GM12878 (cell line): Measurements from ENCODE around the gene NBPF15. TPM values are rescaled to one million over a fixed set of nuclear protein-coding genes. Genes with fewer than 3 reads are reported as not detected.
"Not testable (repeated sequence)": the region's sequence is repeated elsewhere in the genome, so short reads cannot be mapped to it uniquely, and the experiment has no call there.

Source experiments
- ATAC-seq: fragments of 200-7000 bp; cut with Tn5 transposase; 3 replicates; pipeline ENCODE4 v1.9.1; 2020; ENCODE audit warnings: mild to moderate bottlenecking, moderate library complexity
- BruUV-seq: library from RNA; stranded (reverse); fragments of 400-500 nt; replicated peaks from 2 replicates; lab custom pipeline; 2021; lab: Mats Ljungman, UMichigan
- CTCF ChIA-PET: fragments of 300-600 bp; sonication (Branson Sonifier 250); formaldehyde crosslinking; extraction: SDS; loops from one replicate; lab custom pipeline; 2021; ENCODE audit warnings: inconsistent platforms; lab: Yijun Ruan, JAX
- POLR2A ChIA-PET: fragments of 350-600 bp; formaldehyde crosslinking; extraction: SDS; loops from one replicate; lab custom pipeline; 2021; ENCODE audit warnings: inconsistent platforms; lab: Charles Lee
- RAD21 ChIA-PET: fragments of 300-600 bp; sonication (Branson Sonifier 250); formaldehyde crosslinking; loops from one replicate; lab custom pipeline; 2023; ENCODE audit warnings: antibody characterized with exemption; ENCODE audit not compliant: unreplicated experiment; lab: Charles Lee
- SMC1A ChIA-PET: fragments of 300-600 bp; sonication (Branson Sonifier 250); formaldehyde crosslinking; loops from one replicate; lab custom pipeline; 2023; ENCODE audit not compliant: unreplicated experiment, uncharacterized antibody; lab: Charles Lee
- DNase-seq: peaks from one replicate; pipeline ENCODE4 v3.0.0-alpha.2; 2011; ENCODE audit warnings: low read depth, low spot score
- FAIRE-seq: peaks from 3 replicates; lab custom pipeline; 2011; peaks lifted over from hg19 to GRCh38; lab: Jason Lieb, UNC
- H2AFZ ChIP-seq: 2 replicates; pipeline ENCODE4 v1.6.0; 2011; ENCODE audit warnings: low read depth, low read length, control low read depth; ENCODE audit not compliant: control insufficient read depth
- H3K27ac ChIP-seq: 2 replicates; pipeline ENCODE4 v1.5.1; 2011; ENCODE audit warnings: control low read depth; ENCODE audit not compliant: control insufficient read depth, insufficient read depth
- H3K27me3 ChIP-seq, 2 experiments: replicated peaks in 1 of 2; 2 replicates each; pipeline versions ENCODE4 v1.6.0 to v1.6.1; 2011; ENCODE audit warnings: low read length in 1 of 2; ENCODE audit not compliant: control insufficient read depth in 2 of 2, insufficient read depth in 2 of 2
- H3K36me3 ChIP-seq, 2 experiments: 2 replicates each; pipeline ENCODE4 v1.5.1; 2011; ENCODE audit warnings: low read length in 1 of 2; ENCODE audit not compliant: control insufficient read depth in 2 of 2, insufficient read depth in 2 of 2
- H3K4me1 ChIP-seq: 2 replicates; pipeline ENCODE4 v1.6.1; 2011; ENCODE audit warnings: mild to moderate bottlenecking, low read length, moderate library complexity, mixed read lengths; ENCODE audit not compliant: control insufficient read depth, insufficient read depth
- H3K4me2 ChIP-seq: 2 replicates; pipeline ENCODE4 v1.6.0; 2011; ENCODE audit warnings: control low read depth; ENCODE audit not compliant: control insufficient read depth, insufficient read depth
- H3K4me3 ChIP-seq: fragments of 200-600 bp; sonication (generic); 2 replicates; pipeline ENCODE4 v1.5.1; 2016
- H3K79me2 ChIP-seq: 2 replicates; pipeline ENCODE4 v1.6.0; 2011; ENCODE audit warnings: low read length; ENCODE audit not compliant: control insufficient read depth, insufficient read depth
- H3K9ac ChIP-seq: 2 replicates; pipeline ENCODE4 v1.8.0; 2011; ENCODE audit warnings: low read length, control low read depth, mixed read lengths; ENCODE audit not compliant: control insufficient read depth, insufficient read depth
- H3K9me3 ChIP-seq: replicated peaks from 3 replicates; pipeline ENCODE4 v1.5.1; 2011; ENCODE audit warnings: mild to moderate bottlenecking, low read length; ENCODE audit not compliant: control insufficient read depth, insufficient read depth
- H4K20me1 ChIP-seq: 2 replicates; pipeline ENCODE4 v1.6.0; 2011; ENCODE audit not compliant: control insufficient read depth, insufficient read depth
- ATF7 ChIP-seq: fragments of 450-650 bp; IDR thresholded peaks from 2 replicates; pipeline ENCODE4 v1.6.1; 2016; ENCODE audit warnings: low read depth, mild to moderate bottlenecking
- CREB1 ChIP-seq: IDR thresholded peaks from 2 replicates; pipeline ENCODE4 v1.6.1; 2012; ENCODE audit warnings: low read depth, mild to moderate bottlenecking, inconsistent platforms
- CREM ChIP-seq: IDR thresholded peaks from 2 replicates; pipeline ENCODE4 v1.6.1; 2014; ENCODE audit warnings: antibody characterized with exemption, low read depth
- DPF2 ChIP-seq: fragments of 450-650 bp; IDR thresholded peaks from 2 replicates; pipeline ENCODE4 v1.6.1; 2017; ENCODE audit warnings: mild to moderate bottlenecking
- GABPA ChIP-seq: IDR thresholded peaks from 2 replicates; pipeline ENCODE4 v1.6.1; 2014; ENCODE audit warnings: antibody characterized with exemption, low read depth, mild to moderate bottlenecking, inconsistent platforms
- HCFC1 ChIP-seq: fragments of 150-350 bp; IDR thresholded peaks from 2 replicates; pipeline ENCODE4 v1.6.1; 2014; ENCODE audit warnings: low read length
- LARP7 ChIP-seq: fragments of 450-650 bp; IDR thresholded peaks from 2 replicates; pipeline ENCODE4 v1.6.1; 2017; ENCODE audit warnings: mild to moderate bottlenecking
- NR2C1 ChIP-seq: fragments of 450-650 bp; IDR thresholded peaks from 2 replicates; pipeline ENCODE4 v1.6.1; 2017; ENCODE audit warnings: antibody characterized with exemption, mild to moderate bottlenecking, moderate library complexity
- PKNOX1 ChIP-seq: fragments of 450-650 bp; IDR thresholded peaks from 2 replicates; pipeline ENCODE4 v1.6.1; 2016; ENCODE audit warnings: mild to moderate bottlenecking
- SP1 ChIP-seq: IDR thresholded peaks from one replicate; pipeline ENCODE4 v1.6.1; 2011; ENCODE audit warnings: low read depth, low read length
- SPI1 ChIP-seq: IDR thresholded peaks from 2 replicates; pipeline ENCODE4 v1.6.1; 2011; ENCODE audit warnings: low read depth, mild to moderate bottlenecking, low read length, moderate library complexity, borderline replicate concordance; ENCODE audit not compliant: insufficient read depth
- TCF7 ChIP-seq: IDR thresholded peaks from 2 replicates; pipeline ENCODE4 v1.6.1; 2014; ENCODE audit warnings: antibody characterized with exemption, borderline replicate concordance
- YY1 ChIP-seq: IDR thresholded peaks from 2 replicates; pipeline ENCODE4 v1.6.1; 2011; ENCODE audit warnings: low read depth, mild to moderate bottlenecking, low read length
- ZBTB33 ChIP-seq: fragments of 450-650 bp; IDR thresholded peaks from 2 replicates; pipeline ENCODE4 v1.6.1; 2017; ENCODE audit warnings: mild to moderate bottlenecking
- ZBTB40 ChIP-seq: fragments of 450-650 bp; IDR thresholded peaks from 2 replicates; pipeline ENCODE4 v1.6.1; 2016; ENCODE audit warnings: mild to moderate bottlenecking, moderate library complexity, borderline replicate concordance
- WGBS: methylation state at CpG from one replicate; pipeline ENCODE4 v1.1.6; 2016; ENCODE audit warnings: low lambda C conversion rate; ENCODE audit not compliant: insufficient replicate concordance, insufficient coverage; ENCODE audit errors: missing lambda C conversion rate; 5-methylcytosine and 5-hydroxymethylcytosine counted together
- in situ Hi-C: fragments of 300-500 bp; cut with MboI; formaldehyde crosslinking; loops from 9 replicates; pipeline ENCODE4 v1.14.3; 2018; ENCODE audit warnings: mixed read lengths
- intact Hi-C: fragments of 100-400 bp; cut with micrococcal nuclease; formaldehyde crosslinking; loops from one replicate; pipeline ENCODE4 v1.14.2; 2022; ENCODE audit not compliant: unreplicated experiment
- polyA plus RNA-seq, 11 experiments: library from polyadenylated mRNA; depleted of rRNA in 4 of 11; unstranded in 6 of 11; stranded (reverse) in 5 of 11; fragments of >200 nt; fragmentation: Nextera tagmentation in 4 of 11; fragmentation: Illumina TruSeq in 1 of 11; extraction: Ambion mirVana in 4 of 11; extraction: Trizol in 1 of 11; gene quantifications; 1 replicate in 1 of 11; 2 replicates in 10 of 11; pipeline versions ENCODE4 v1.2.1 to v1.2.3, GENCODE V29; 2011 to 2016; ENCODE audit warnings: inconsistent platforms in 2 of 11, missing spikeins in 2 of 11, low read depth in 1 of 11
- total RNA-seq, 4 experiments: library from RNA; depleted of rRNA in 3 of 4; stranded (reverse); fragments of >200 nt in 3 of 4; fragmentation: Illumina TruSeq in 1 of 4; extraction: Trizol in 1 of 4; gene quantifications; 2 replicates each; pipeline versions ENCODE4 v1.2.1 to v1.2.3, GENCODE V29; 2013 to 2021

NBPF15 gene
- total and polyA plus RNA-seq, 10 of the 15 experiments (the other 5 are each of a cell fraction or from before 2014, with no cell fraction given), result 3.2 to 36.9 (median 17.6) TPM

DNA sequence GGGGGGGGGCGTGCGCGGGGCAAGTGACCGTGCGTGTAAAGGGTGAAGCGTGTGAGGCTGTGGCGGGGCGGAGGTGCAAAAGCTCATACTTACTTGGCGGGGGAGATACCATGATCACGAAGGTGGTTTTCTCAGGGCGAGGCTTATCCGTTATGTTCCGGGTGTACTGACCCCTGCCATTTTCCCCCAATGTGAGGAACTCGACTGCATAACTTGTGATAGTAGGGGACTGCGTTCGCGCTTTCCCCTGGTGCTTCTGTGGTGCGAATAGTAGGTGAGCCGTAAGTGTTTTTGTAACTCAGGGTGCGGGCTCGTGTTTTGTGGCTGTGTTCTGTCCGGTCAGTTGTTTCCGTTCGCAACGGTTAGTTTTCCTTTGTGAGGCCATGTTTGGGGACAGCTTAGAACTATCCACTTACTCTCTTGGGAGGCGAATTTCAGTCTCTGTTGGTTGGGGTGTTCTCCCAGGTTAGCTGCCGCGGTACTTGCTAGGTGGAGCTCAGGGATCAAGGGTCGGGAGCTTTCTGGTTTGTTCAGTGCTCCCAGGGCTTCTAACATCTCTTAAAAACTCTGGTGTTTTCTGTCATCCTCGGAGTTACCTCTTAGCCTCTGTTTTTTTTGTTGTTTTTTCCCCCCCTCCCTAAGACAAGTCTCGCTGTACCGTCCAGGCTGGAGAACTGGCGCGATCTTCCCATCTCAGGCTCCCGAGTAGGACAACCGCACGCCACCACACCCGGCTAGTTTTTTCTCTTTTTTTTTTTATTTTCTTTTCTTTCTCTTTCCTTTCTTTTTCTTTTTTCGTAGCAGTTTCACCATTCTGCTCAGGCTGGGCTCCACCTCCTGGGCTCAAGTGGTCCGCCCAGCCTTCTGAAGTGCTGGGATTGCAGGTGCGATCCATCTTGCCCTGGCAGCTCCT lies 48.7 kb downstream of the NBPF15 start (continued):
- TF ChIP-seq TCF7 (peak; percentile 83), HCFC1 (peak; percentile 55), LARP7 (peak; percentile 88; the same call in 1 of the 2 replicates), PKNOX1 (0 out of 2 replicates have a peak, but pooled peaks have one; percentile 29), DPF2 (peak; percentile 58; the same call in 1 of the 2 replicates), ZBTB33 (peak; percentile 85), SP1 (peak; percentile 42), NR2C1 (peak; percentile 19; the same call in 1 of the 2 replicates)

GRCh38 chr1:144412068-144412471 lies 49.4 kb downstream of the NBPF15 start:
- H3K4me3 ChIP-seq, H3K4me1 ChIP-seq, POLR2A ChIA-PET, FAIRE-seq, H3K36me3 ChIP-seq, H3K27ac ChIP-seq, H3K9me3 ChIP-seq, H3K27me3 ChIP-seq, H4K20me1 ChIP-seq, intact Hi-C loops, CTCF ChIA-PET, H3K9ac ChIP-seq, RAD21 ChIA-PET, in situ Hi-C loops, BruUV-seq, H3K79me2 ChIP-seq, SMC1A ChIA-PET: not testable (repeated sequence)
- Histone ChIP-seq H3K4me2 (peak overlapping the region; percentile 60), H2AFZ (peak overlapping the region; percentile 65)
- ATAC-seq, result peak; percentile 60
- WGBS, result 3% methylated on average over 17 of the region's 23 CpGs
- peak; percentile 43 for DNase-seq
- TF ChIP-seq CREB1, result peak; percentile 51; the same call in 1 of the 2 replicates
- TF ChIP-seq ATF7, result 0 out of 2 replicates have a peak, but pooled peaks have one; percentile 3
- 0 out of 2 replicates have a peak, but pooled peaks have one; percentile 13 for TF ChIP-seq SPI1
- peak; percentile 53; the same call in 1 of the 2 replicates for TF ChIP-seq GABPA
- TF ChIP-seq ZBTB40, result peak; percentile 64; the same call in 1 of the 2 replicates
- TF ChIP-seq CREM, result peak; percentile 37; the same call in 1 of the 2 replicates
- peak; percentile 59; the same call in 1 of the 2 replicates for TF ChIP-seq YY1
